Myocyte (in vitro differentiated cells): ENCODE data around the gene BOK. TPM values are rescaled to one million over a fixed set of nuclear protein-coding genes. Genes with fewer than 3 reads are reported as not detected.
"Not testable (repeated sequence)": the region's sequence is repeated elsewhere in the genome, so short reads cannot be mapped to it uniquely, and the experiment has no call there.

Experiments used
- DNase-seq: peaks from one replicate; pipeline ENCODE4 v3.0.0-alpha.2; 2012; ENCODE audit warnings: low read depth
- total RNA-seq: library from RNA; depleted of rRNA; stranded (reverse); fragments of >200 nt; gene quantifications from 2 replicates; pipeline ENCODE4 v1.2.3, GENCODE V29; 2014

The BOK gene
- total RNA-seq, 1 donor from 2014 or later = 69.7 TPM

GRCh38 chr2:241571821-241572620, 13.5 kb downstream of the BOK start:
- DNase-seq = no peak

GRCh38 chr2:241572915-241573651, 14.5 kb downstream of the BOK start:
- not testable (repeated sequence) for DNase-seq

GRCh38 chr2:241573741-241574140, 15.2 kb downstream of the BOK start:
- DNase-seq = no peak

- no peak for DNase-seq
These were observed 16.5 kb downstream of the BOK start for GRCh38 chr2:241574911-241575623.

- DNase-seq = no peak
These were observed 17.2 kb downstream of the BOK start for GRCh38 chr2:241575624-241576292.

- DNase-seq = no peak
These were observed 17.7 kb downstream of the BOK start for GRCh38 chr2:241576293-241576654.

GRCh38 chr2:241577413-241578122, 19.0 kb downstream of the BOK start:
- no peak for DNase-seq

GRCh38 chr2:241579281-241579680, 20.7 kb downstream of the BOK start:
- no peak for DNase-seq

GRCh38 chr2:241582328-241582727, 23.8 kb downstream of the BOK start:
- DNase-seq = no peak

- no peak for DNase-seq
These were observed 24.3 kb downstream of the BOK start for GRCh38 chr2:241582806-241583205.

- DNase-seq = no peak
These were observed 25.9 kb downstream of the BOK start for GRCh38 chr2:241584436-241584835.

GRCh38 chr2:241586564-241587264, 28.2 kb downstream of the BOK start:
- DNase-seq = no peak

GRCh38 chr2:241589863-241590262, 31.3 kb downstream of the BOK start:
- not testable (repeated sequence) for DNase-seq

- DNase-seq = not testable (repeated sequence)
These were observed 32.2 kb downstream of the BOK start for GRCh38 chr2:241590496-241591455.

- DNase-seq = no peak
These were observed 33.7 kb downstream of the BOK start for GRCh38 chr2:241592126-241592845.

- DNase-seq = no peak
These were observed 34.7 kb downstream of the BOK start for GRCh38 chr2:241593271-241593670.

- DNase-seq = no peak
These were observed 37.1 kb downstream of the BOK start for GRCh38 chr2:241595600-241596140.

- no peak for DNase-seq
These were observed 39.0 kb downstream of the BOK start for GRCh38 chr2:241597561-241597960.
